ENCODE data around the gene MON1B. TPM values are rescaled to one million over a fixed set of nuclear protein-coding genes. Genes with fewer than 3 reads are reported as not detected.
A peak's percentile ranks its signal among the peaks of the same experiment; 100 is the strongest.

The MON1B gene
- total and polyA plus RNA-seq, 9 of the 15 experiments (the other 6 are each of a cell fraction or from before 2014, with no cell fraction given) = 5.0 to 66.0 (median 12.6) TPM

DNA sequence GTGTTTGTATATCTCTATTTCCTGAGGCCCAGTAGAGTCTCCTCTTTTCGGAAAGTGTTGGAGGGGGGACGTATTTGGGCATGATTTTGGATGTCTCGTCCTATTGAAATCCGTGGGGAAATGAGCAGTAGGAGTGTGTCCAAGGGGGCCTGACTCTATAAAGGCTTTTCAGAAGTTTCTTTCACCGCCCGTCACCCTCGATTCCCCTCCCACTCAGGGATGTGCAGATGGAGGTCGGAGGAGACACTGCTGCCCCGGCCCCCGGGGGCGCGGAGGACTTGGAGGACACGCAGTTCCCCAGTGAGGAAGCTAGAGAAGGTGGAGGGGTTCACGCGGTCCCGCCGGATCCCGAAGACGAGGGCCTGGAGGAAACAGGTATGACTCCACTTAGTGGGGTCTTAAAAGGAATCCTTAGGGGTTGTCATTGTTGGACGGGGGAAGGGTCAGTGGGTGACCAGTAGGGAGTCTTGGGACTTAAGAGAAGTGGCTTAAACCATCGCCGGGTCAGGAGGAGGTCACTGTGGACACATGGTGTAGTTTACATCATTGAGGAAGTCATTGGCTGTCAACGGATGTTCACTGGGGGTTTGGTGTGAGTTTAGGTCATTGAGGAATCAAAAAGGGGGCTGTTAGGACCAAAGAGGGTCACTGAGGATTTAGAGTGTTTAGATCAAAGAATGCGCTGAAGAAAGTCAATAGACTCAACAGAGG lies 424 bp downstream of the MON1B start (continued):
- no peak for TF ChIP-seq ZNF12 (CRISPR knock-in tag; IDR thresholded peaks at IDR 0.05)
- TF ChIP-seq ERF (CRISPR knock-in tag; IDR thresholded peaks at IDR 0.05) = no peak
- TF ChIP-seq TBL1XR1 (IDR thresholded peaks at IDR 0.05; ENCODE audit: low read length in 2 of 2) = no peak
- TF ChIP-seq NR2C1 (IDR thresholded peaks at IDR 0.05) = peak; percentile 80
- TF ChIP-seq NR2C1 (tag; IDR thresholded peaks at IDR 0.05) = peak; percentile 87
- TF ChIP-seq CHD1 (IDR thresholded peaks at IDR 0.05; ENCODE audit: low read length) = peak; percentile 64
- no peak for TF ChIP-seq SP1 (CRISPR knock-in tag; IDR thresholded peaks at IDR 0.05)
- no peak for TF ChIP-seq ZNF431 (CRISPR knock-in tag; IDR thresholded peaks at IDR 0.05)
- TF ChIP-seq, protein P1, sequence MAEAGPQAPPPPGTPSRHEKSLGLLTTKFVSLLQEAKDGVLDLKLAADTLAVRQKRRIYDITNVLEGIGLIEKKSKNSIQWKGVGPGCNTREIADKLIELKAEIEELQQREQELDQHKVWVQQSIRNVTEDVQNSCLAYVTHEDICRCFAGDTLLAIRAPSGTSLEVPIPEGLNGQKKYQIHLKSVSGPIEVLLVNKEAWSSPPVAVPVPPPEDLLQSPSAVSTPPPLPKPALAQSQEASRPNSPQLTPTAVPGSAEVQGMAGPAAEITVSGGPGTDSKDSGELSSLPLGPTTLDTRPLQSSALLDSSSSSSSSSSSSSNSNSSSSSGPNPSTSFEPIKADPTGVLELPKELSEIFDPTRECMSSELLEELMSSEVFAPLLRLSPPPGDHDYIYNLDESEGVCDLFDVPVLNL (CRISPR knock-in tag; IDR thresholded peaks at IDR 0.05; ENCODE audit: low read depth) = no peak
- no peak for TF ChIP-seq ARHGAP35 (IDR thresholded peaks at IDR 0.05; ENCODE audit: partially characterized antibody)
- TF ChIP-seq, protein P2, sequence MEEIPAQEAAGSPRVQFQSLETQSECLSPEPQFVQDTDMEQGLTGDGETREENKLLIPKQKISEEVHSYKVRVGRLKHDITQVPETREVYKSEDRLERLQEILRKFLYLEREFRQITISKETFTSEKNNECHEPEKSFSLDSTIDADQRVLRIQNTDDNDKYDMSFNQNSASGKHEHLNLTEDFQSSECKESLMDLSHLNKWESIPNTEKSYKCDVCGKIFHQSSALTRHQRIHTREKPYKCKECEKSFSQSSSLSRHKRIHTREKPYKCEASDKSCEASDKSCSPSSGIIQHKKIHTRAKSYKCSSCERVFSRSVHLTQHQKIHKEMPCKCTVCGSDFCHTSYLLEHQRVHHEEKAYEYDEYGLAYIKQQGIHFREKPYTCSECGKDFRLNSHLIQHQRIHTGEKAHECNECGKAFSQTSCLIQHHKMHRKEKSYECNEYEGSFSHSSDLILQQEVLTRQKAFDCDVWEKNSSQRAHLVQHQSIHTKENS (CRISPR knock-in tag; IDR thresholded peaks at IDR 0.05) = no peak
- TF ChIP-seq, protein P3, sequence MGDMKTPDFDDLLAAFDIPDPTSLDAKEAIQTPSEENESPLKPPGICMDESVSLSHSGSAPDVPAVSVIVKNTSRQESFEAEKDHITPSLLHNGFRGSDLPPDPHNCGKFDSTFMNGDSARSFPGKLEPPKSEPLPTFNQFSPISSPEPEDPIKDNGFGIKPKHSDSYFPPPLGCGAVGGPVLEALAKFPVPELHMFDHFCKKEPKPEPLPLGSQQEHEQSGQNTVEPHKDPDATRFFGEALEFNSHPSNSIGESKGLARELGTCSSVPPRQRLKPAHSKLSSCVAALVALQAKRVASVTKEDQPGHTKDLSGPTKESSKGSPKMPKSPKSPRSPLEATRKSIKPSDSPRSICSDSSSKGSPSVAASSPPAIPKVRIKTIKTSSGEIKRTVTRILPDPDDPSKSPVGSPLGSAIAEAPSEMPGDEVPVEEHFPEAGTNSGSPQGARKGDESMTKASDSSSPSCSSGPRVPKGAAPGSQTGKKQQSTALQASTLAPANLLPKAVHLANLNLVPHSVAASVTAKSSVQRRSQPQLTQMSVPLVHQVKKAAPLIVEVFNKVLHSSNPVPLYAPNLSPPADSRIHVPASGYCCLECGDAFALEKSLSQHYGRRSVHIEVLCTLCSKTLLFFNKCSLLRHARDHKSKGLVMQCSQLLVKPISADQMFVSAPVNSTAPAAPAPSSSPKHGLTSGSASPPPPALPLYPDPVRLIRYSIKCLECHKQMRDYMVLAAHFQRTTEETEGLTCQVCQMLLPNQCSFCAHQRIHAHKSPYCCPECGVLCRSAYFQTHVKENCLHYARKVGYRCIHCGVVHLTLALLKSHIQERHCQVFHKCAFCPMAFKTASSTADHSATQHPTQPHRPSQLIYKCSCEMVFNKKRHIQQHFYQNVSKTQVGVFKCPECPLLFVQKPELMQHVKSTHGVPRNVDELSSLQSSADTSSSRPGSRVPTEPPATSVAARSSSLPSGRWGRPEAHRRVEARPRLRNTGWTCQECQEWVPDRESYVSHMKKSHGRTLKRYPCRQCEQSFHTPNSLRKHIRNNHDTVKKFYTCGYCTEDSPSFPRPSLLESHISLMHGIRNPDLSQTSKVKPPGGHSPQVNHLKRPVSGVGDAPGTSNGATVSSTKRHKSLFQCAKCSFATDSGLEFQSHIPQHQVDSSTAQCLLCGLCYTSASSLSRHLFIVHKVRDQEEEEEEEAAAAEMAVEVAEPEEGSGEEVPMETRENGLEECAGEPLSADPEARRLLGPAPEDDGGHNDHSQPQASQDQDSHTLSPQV (IDR thresholded peaks at IDR 0.05) = peak; percentile 11; the same call in 1 of the 2 replicates
- TF ChIP-seq POLR2H (tag; IDR thresholded peaks at IDR 0.05; ENCODE audit: low read depth) = peak; percentile 48; the same call in 1 of the 2 replicates

All from K562 (cell line).